Neuronal stem cell (in vitro differentiated cells): ENCODE measurements around the gene PRKCE.

Experiments used
- DNase-seq: peaks from one replicate; pipeline ENCODE4 v3.0.0-alpha.2; 2013; ENCODE audit warnings: low spot score
- H2AFZ ChIP-seq: one replicate; pipeline ENCODE4 v1.6.1; 2013; ENCODE audit warnings: mild to moderate bottlenecking, low read length, inconsistent platforms
- H2AK5ac ChIP-seq: 2 replicates; pipeline ENCODE4 v1.6.1; 2013; ENCODE audit warnings: low read depth, mild to moderate bottlenecking, inconsistent platforms, low read length, moderate library complexity, mixed read lengths
- H2BK120ac ChIP-seq: 2 replicates; pipeline ENCODE4 v1.6.1; 2013; ENCODE audit warnings: low read depth, mild to moderate bottlenecking, inconsistent platforms, low read length, moderate library complexity, mixed read lengths
- H2BK12ac ChIP-seq: one replicate; pipeline ENCODE4 v1.6.1; 2013; ENCODE audit warnings: low read length, inconsistent platforms
- H2BK15ac ChIP-seq: 2 replicates; pipeline ENCODE4 v1.6.1; 2013; ENCODE audit warnings: mild to moderate bottlenecking, low read length, inconsistent platforms, mixed read lengths
- H2BK5ac ChIP-seq: one replicate; pipeline ENCODE4 v1.6.1; 2013; ENCODE audit warnings: inconsistent platforms, mild to moderate bottlenecking, low read length, moderate library complexity
- H3K14ac ChIP-seq: one replicate; pipeline ENCODE4 v1.6.1; 2013; ENCODE audit warnings: low read length, inconsistent platforms
- H3K18ac ChIP-seq: 2 replicates; pipeline ENCODE4 v1.6.1; 2013; ENCODE audit warnings: low read length, inconsistent platforms
- H3K23ac ChIP-seq: 2 replicates; pipeline ENCODE4 v1.6.1; 2013; ENCODE audit warnings: low read depth, mild to moderate bottlenecking, mixed read lengths, low read length, inconsistent platforms; ENCODE audit not compliant: poor library complexity
- H3K27ac ChIP-seq: replicated peaks from 3 replicates; pipeline ENCODE4 v1.5.1; 2013; ENCODE audit warnings: low read length, inconsistent platforms
- H3K27me3 ChIP-seq, 3 experiments: 2 replicates each; pipeline ENCODE4 v1.6.1; 2013; ENCODE audit warnings: low read length in 3 of 3, mild to moderate bottlenecking in 2 of 3, inconsistent platforms in 1 of 3, low read depth in 1 of 3, mixed read lengths in 1 of 3, moderate library complexity in 1 of 3; ENCODE audit not compliant: control insufficient read depth in 3 of 3, insufficient read depth in 3 of 3
- H3K36me3 ChIP-seq, 2 donors: replicated peaks in 1 of 2; 2 replicates each; pipeline ENCODE4 v1.6.1; 2013; ENCODE audit warnings: low read length in 2 of 2; ENCODE audit not compliant: control insufficient read depth in 2 of 2, insufficient read depth in 2 of 2
- H3K4ac ChIP-seq: 2 replicates; pipeline ENCODE4 v1.6.1; 2013; ENCODE audit warnings: inconsistent platforms, mild to moderate bottlenecking, low read length, moderate library complexity
- H3K4me1 ChIP-seq, 2 donors: 1 replicate in 1 of 2; 2 replicates in 1 of 2; pipeline ENCODE4 v1.6.1; 2013; ENCODE audit warnings: low read length in 2 of 2, low read depth in 1 of 2; ENCODE audit not compliant: control insufficient read depth in 2 of 2, insufficient read depth in 1 of 2
- H3K4me2 ChIP-seq: one replicate; pipeline ENCODE4 v1.6.1; 2013; ENCODE audit warnings: mild to moderate bottlenecking, low read length, inconsistent platforms; ENCODE audit not compliant: insufficient read depth, poor library complexity, severe bottlenecking
- H3K4me3 ChIP-seq, 2 donors: 2 replicates each; pipeline ENCODE4 v1.5.1; 2013; ENCODE audit warnings: low read length in 2 of 2, mild to moderate bottlenecking in 2 of 2, inconsistent platforms in 1 of 2, moderate library complexity in 1 of 2
- H3K79me1 ChIP-seq: one replicate; pipeline ENCODE4 v1.6.1; 2013; ENCODE audit warnings: low read depth, mild to moderate bottlenecking, inconsistent platforms, low read length, moderate library complexity
- H3K9ac ChIP-seq: one replicate; pipeline ENCODE4 v1.6.1; 2013; ENCODE audit warnings: mild to moderate bottlenecking, low read depth, low read length, inconsistent platforms; ENCODE audit not compliant: poor library complexity
- H3K9me3 ChIP-seq, 2 donors: replicated peaks in 1 of 2; 2 replicates each; pipeline versions ENCODE3 to v1.6.1; 2013; ENCODE audit warnings: low read length in 2 of 2, mild to moderate bottlenecking in 2 of 2, inconsistent platforms in 1 of 2, low read depth in 1 of 2, mixed read lengths in 1 of 2, moderate library complexity in 1 of 2; ENCODE audit not compliant: control insufficient read depth in 2 of 2, insufficient read depth in 1 of 2
- H4K8ac ChIP-seq: one replicate; pipeline ENCODE4 v1.6.1; 2013; ENCODE audit warnings: low read depth, mild to moderate bottlenecking, inconsistent platforms, low read length, moderate library complexity
- H4K91ac ChIP-seq: one replicate; pipeline ENCODE4 v1.6.1; 2013; ENCODE audit warnings: low read length, low read depth, mild to moderate bottlenecking, inconsistent platforms; ENCODE audit not compliant: poor library complexity
- WGBS, 2 donors: extraction: QIAGEN DNeasy Blood & Tissue Kit; methylation state at CpG; one replicate each; pipeline ENCODE4 v1.1.7; 2013; ENCODE audit warnings: missing lambda C conversion rate in 2 of 2, mixed read lengths in 1 of 2; ENCODE audit not compliant: insufficient read length in 2 of 2, insufficient replicate concordance in 1 of 2; ENCODE audit errors: extremely low coverage in 2 of 2; 5-methylcytosine and 5-hydroxymethylcytosine counted together

PRKCE gene

DNA sequence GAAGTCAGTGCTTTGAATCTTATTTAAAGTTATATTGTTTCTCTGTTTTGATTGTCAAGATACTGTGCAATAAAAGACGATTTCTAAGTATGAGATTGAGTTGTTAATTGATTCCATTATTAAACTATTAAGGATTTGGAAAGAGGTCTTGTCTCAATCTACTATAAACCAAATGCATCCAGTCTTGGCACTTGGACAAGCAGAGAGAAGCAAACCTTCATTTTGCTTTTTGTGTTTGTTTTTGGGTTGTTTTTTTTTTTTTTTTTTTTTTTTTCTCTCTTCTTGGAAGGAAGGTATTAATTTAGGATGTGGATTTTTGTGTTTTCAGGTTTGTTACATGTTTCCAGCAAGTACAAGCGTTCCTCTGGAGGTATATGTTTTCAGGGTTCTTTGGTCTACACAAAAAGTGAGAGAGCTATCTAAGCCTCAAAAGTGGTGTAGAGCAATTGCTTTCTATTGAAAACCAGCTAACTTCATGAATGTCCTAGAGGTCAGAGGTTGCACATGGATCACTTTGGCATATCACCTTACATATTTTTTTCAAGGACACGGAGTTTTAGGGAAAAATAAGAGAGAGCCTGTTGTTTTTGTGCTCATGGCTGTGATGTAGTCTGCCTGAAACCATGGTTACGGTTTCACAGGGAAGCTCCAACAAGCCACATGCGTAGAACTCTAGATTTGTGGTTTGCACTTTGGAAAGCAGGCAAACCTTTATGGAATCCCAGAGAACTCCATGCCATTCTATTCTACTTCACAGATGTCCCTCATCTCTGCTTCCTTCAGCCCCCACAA, 1.8 kb downstream of the PRKCE start:
- Histone ChIP-seq H2BK5ac (no peak overlapping the region), H3K27me3 (peaks cover 0 to 25% (median 8%) of the 10 kb centered on the region in 3 experiments), H3K14ac (no peak overlapping the region), H3K79me1 (peaks cover 7% of the 10 kb centered on the region), H3K9ac (no peak overlapping the region), H3K4me1 (peaks cover 12 to 15% of the 10 kb centered on the region in 2 donors), H3K18ac (no peak overlapping the region), H4K91ac (no peak overlapping the region), H3K4ac (no peak overlapping the region), H2BK120ac (no peak overlapping the region), H2AK5ac (no peak overlapping the region), H2AFZ (peak overlapping the region; percentile 96), H3K27ac (no peak overlapping the region), H4K8ac (no peak overlapping the region), H3K36me3 (no peaks in the 10 kb centered on the region), H3K4me3 (peak overlapping the region in 1 of 2 donors; percentile 70), H2BK15ac (no peak overlapping the region), H3K23ac (no peak overlapping the region), H2BK12ac (no peak overlapping the region), H3K4me2 (no peak overlapping the region), H3K9me3 (no peaks in the 10 kb centered on the region)
- no CpG with 5 or more reads among the region's 5 CpGs for WGBS, 2 donors
- no peak for DNase-seq

DNA sequence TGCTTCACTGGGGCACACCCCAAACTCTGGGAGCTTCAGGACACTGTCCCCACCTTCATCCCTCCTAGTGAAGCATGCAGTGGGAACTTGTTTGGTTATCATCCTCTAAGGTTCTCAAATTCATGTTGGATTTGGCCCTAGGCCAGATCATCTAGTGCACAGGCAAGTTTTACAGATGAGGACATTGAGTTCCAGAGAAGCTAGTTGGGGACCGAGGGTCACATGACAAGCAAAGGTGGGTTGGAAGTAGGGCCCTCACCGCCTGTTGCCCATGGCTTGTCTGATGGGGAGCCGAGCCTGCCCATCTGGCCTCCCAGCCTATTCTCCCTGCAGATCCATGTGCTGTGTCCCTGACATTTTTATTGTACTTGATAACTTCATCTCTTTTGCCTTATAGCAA, 2.8 kb downstream of the PRKCE start:
- peaks cover 0 to 17% (median 6%) of the 10 kb centered on the region in 3 experiments for H3K27me3 ChIP-seq
- no peak overlapping the region for H2BK120ac ChIP-seq
- H2BK15ac ChIP-seq, result no peak overlapping the region
- H3K4me3 ChIP-seq, result no peak overlapping the region
- H3K23ac ChIP-seq, result no peak overlapping the region
- H3K4me2 ChIP-seq, result no peak overlapping the region
- no peak overlapping the region for H2AFZ ChIP-seq
- no peak overlapping the region for H3K14ac ChIP-seq
- no peak overlapping the region for H4K91ac ChIP-seq
- no peaks in the 10 kb centered on the region for H3K36me3 ChIP-seq
- H4K8ac ChIP-seq, result no peak overlapping the region
- H2BK5ac ChIP-seq, result no peak overlapping the region
- no peak overlapping the region for H3K27ac ChIP-seq
- no peak overlapping the region for H3K9ac ChIP-seq
- H3K9me3 ChIP-seq, result no peaks in the 10 kb centered on the region
- H2BK12ac ChIP-seq, result no peak overlapping the region
- WGBS, 2 donors, result no CpG with 5 or more reads among the region's 3 CpGs
- no peak overlapping the region for H3K4ac ChIP-seq
- H2AK5ac ChIP-seq, result no peak overlapping the region
- no peak overlapping the region for H3K18ac ChIP-seq
- peaks cover 13 to 15% of the 10 kb centered on the region in 2 donors for H3K4me1 ChIP-seq
- no peak for DNase-seq
- H3K79me1 ChIP-seq, result peaks cover 7% of the 10 kb centered on the region

DNA sequence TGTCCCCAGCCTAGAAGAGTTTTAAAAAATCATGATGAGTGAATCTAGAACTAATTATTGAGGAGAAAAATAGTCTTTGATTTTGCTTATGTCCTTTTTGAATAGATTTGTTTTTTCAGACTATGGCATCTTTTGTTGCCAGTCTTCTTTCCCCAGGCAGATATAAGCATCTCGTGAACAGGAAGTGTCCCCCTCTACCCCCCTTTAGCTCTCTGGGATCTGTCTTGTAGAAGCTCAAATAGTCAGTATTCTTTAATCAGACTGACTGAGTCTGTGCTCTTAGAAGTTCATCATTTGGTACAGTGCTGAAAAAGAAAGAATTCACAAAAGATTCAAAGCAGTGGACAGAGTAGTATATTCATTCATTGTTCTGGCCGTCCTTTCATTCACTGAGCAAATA, 10.4 kb downstream of the PRKCE start:
- Histone ChIP-seq H3K14ac (no peak overlapping the region), H3K36me3 (no peaks in the 10 kb centered on the region), H3K9me3 (no peaks in the 10 kb centered on the region), H4K8ac (no peak overlapping the region), H4K91ac (no peak overlapping the region), H3K23ac (no peak overlapping the region), H3K4me3 (no peak overlapping the region), H2BK15ac (no peak overlapping the region), H3K18ac (no peak overlapping the region), H2BK120ac (no peak overlapping the region), H3K4me2 (no peak overlapping the region), H3K79me1 (no peaks in the 10 kb centered on the region), H3K4ac (no peak overlapping the region), H3K27ac (no peak overlapping the region), H2BK5ac (no peak overlapping the region), H2BK12ac (no peak overlapping the region), H2AK5ac (no peak overlapping the region), H3K27me3 (no peaks in the 10 kb centered on the region), H2AFZ (no peak overlapping the region), H3K4me1 (peaks cover 0 to 1% of the 10 kb centered on the region in 2 donors), H3K9ac (no peak overlapping the region)
- WGBS, 2 donors, result no CpG with 5 or more reads among the region's 2 CpGs
- no peak for DNase-seq

DNA sequence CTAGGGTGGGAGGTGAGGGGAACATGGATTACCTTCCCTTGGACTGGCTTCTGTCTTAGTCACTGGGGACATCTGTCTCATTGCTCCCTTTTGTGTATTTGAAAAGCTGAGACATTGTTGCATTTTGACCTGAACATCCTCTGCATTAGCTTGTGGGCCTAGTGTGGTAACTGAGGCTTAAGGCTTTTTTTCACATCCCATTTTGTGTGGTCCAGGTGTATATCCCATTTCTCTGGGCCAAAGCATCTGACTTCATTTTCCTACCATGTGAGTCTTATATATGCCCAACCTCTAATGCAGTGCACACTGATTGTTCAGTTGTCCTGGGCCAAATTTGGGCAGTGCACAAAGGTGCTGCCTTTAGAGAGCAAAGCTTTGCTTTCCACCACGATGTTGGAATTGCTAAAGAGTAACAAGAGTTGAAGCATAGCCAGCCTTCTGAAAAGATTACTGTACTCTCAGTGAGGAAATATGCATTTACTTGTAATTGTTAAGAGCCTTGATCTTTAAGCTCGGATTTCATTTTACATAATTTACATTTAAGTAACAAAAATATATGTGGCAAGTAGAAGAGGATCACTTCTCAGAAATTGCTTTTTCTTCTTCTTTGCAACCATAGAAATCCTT, 13.3 kb downstream of the PRKCE start:
- Histone ChIP-seq H4K8ac (no peak overlapping the region), H3K18ac (no peak overlapping the region)

More for the DNA sequence above, 13.3 kb downstream of the PRKCE start:
- H3K9me3 ChIP-seq, result no peaks in the 10 kb centered on the region
- no peak overlapping the region for H3K23ac ChIP-seq
- no peak overlapping the region for H3K4ac ChIP-seq
- no peak overlapping the region for H3K27ac ChIP-seq
- H3K4me3 ChIP-seq, result no peak overlapping the region
- H3K36me3 ChIP-seq, result no peaks in the 10 kb centered on the region
- DNase-seq, result no peak
- H3K4me2 ChIP-seq, result no peak overlapping the region
- H2BK120ac ChIP-seq, result no peak overlapping the region
- H2AK5ac ChIP-seq, result no peak overlapping the region
- H3K14ac ChIP-seq, result no peak overlapping the region
- no peak overlapping the region for H2BK5ac ChIP-seq
- H3K9ac ChIP-seq, result no peak overlapping the region
- H3K79me1 ChIP-seq, result no peaks in the 10 kb centered on the region
- H2BK12ac ChIP-seq, result no peak overlapping the region
- H3K4me1 ChIP-seq, result no peaks in the 10 kb centered on the region
- H4K91ac ChIP-seq, result no peak overlapping the region
- H3K27me3 ChIP-seq, result no peaks in the 10 kb centered on the region
- no peak overlapping the region for H2BK15ac ChIP-seq
- WGBS, 2 donors, result no CpG with 5 or more reads among the region's 2 CpGs
- no peak overlapping the region for H2AFZ ChIP-seq
